Measurements from ENCODE around the gene ADAM23. TPM values are rescaled to one million over a fixed set of nuclear protein-coding genes. Genes with fewer than 3 reads are reported as not detected.
"Not testable (repeated sequence)": the region's sequence is repeated elsewhere in the genome, so short reads cannot be mapped to it uniquely, and the experiment has no call there.

The ADAM23 gene
- total RNA-seq: 0.10 TPM in 1 of 2 replicates, not detected in the other

GRCh38 chr2:206442833-206443734 is at the start of gene ADAM23:
Gene ADAM23, plus strand, starts transcription at chr2:206443532. Its CDS starts 335 bp downstream, at chr2:206443867.
- intact Hi-C loops (cut with micrococcal nuclease): loop anchor here (5.0 kb wide), 3 partner anchors 166 to 356 kb away; partner anchors contain the start of gene INO80D

- intact Hi-C loops (cut with micrococcal nuclease): no loop called here
These were observed 47.1 kb upstream of the ADAM23 start for GRCh38 chr2:206396211-206396610.

- intact Hi-C loops (cut with micrococcal nuclease): not testable (repeated sequence)
These were observed 40.3 kb upstream of the ADAM23 start for GRCh38 chr2:206402956-206403569.

GRCh38 chr2:206408323-206409320 is 34.7 kb upstream of the ADAM23 start:
- intact Hi-C loops (cut with micrococcal nuclease): no loop called here

GRCh38 chr2:206410714-206411113 is 32.6 kb upstream of the ADAM23 start:
- intact Hi-C loops (cut with micrococcal nuclease): no loop called here

- intact Hi-C loops (cut with micrococcal nuclease): no loop called here
These were observed 27.6 kb upstream of the ADAM23 start for GRCh38 chr2:206415618-206416243.

GRCh38 chr2:206418968-206419367 is 24.4 kb upstream of the ADAM23 start:
- intact Hi-C loops (cut with micrococcal nuclease): no loop called here

GRCh38 chr2:206420721-206421120 is 22.6 kb upstream of the ADAM23 start:
- intact Hi-C loops (cut with micrococcal nuclease): no loop called here

- intact Hi-C loops (cut with micrococcal nuclease): no loop called here
These were observed 20.8 kb upstream of the ADAM23 start for GRCh38 chr2:206422493-206422892.

- intact Hi-C loops (cut with micrococcal nuclease): no loop called here
These were observed 20.2 kb upstream of the ADAM23 start for GRCh38 chr2:206423147-206423546.

GRCh38 chr2:206424134-206424533 is 19.2 kb upstream of the ADAM23 start:
- intact Hi-C loops (cut with micrococcal nuclease): no loop called here

GRCh38 chr2:206428783-206429182 is 14.5 kb upstream of the ADAM23 start:
- intact Hi-C loops (cut with micrococcal nuclease): no loop called here

GRCh38 chr2:206430452-206430851 is 12.9 kb upstream of the ADAM23 start:
- intact Hi-C loops (cut with micrococcal nuclease): no loop called here

- intact Hi-C loops (cut with micrococcal nuclease): no loop called here
These were observed 11.9 kb upstream of the ADAM23 start for GRCh38 chr2:206431439-206431838.

GRCh38 chr2:206432193-206433082 is 10.9 kb upstream of the ADAM23 start:
- intact Hi-C loops (cut with micrococcal nuclease): loop anchor here (2.0 kb wide), 1 partner anchor 330 kb away; no protein-coding TSS in a partner anchor

GRCh38 chr2:206433190-206433589 is 10.1 kb upstream of the ADAM23 start:
- intact Hi-C loops (cut with micrococcal nuclease): loop anchor here (2.0 kb wide), 1 partner anchor 330 kb away; no protein-coding TSS in a partner anchor

GRCh38 chr2:206433686-206434085 is 9.6 kb upstream of the ADAM23 start:
- intact Hi-C loops (cut with micrococcal nuclease): loop anchor here (2.0 kb wide), 1 partner anchor 331 kb away; no protein-coding TSS in a partner anchor

GRCh38 chr2:206435742-206436141 is 7.6 kb upstream of the ADAM23 start:
- intact Hi-C loops (cut with micrococcal nuclease): no loop called here

- intact Hi-C loops (cut with micrococcal nuclease): no loop called here
These were observed 5.1 kb upstream of the ADAM23 start for GRCh38 chr2:206438196-206438724.

Data from T-helper 1 cell treated with Interleukin-12 subunit alpha and Interleukin-12 subunit beta and Interleukin-4 antibody, amounts not matched to agents 30 ng/mL and 1 ng/mL, for 36 hours (primary cell).